OCI-LY1 (cell line): ENCODE measurements around the gene PSMB5.

Experiments used
- H2AFZ ChIP-seq: fragments of 200-600 bp; sonication (generic), shearing (Covaris generic); 2 replicates; pipeline ENCODE4 v1.6.0; 2014; ENCODE audit warnings: antibody characterized with exemption, mild to moderate bottlenecking, low read length
- H3F3A ChIP-seq: fragments of 200-600 bp; sonication (generic), shearing (Covaris generic); 2 replicates; pipeline ENCODE4 v1.6.0; 2014; ENCODE audit warnings: mild to moderate bottlenecking, antibody characterized with exemption, low read length, moderate library complexity; ENCODE audit not compliant: insufficient read depth
- H3K27ac ChIP-seq: fragments of 200-600 bp; sonication (generic); 2 replicates; pipeline ENCODE4 v1.5.1; 2014; ENCODE audit warnings: low read length, mixed run types, mild to moderate bottlenecking, low read depth; ENCODE audit not compliant: poor library complexity, severe bottlenecking
- H3K27me3 ChIP-seq: fragments of 200-600 bp; sonication (generic); 2 replicates; pipeline ENCODE4 v1.6.0; 2014; ENCODE audit warnings: antibody characterized with exemption, mild to moderate bottlenecking, low read length, moderate library complexity; ENCODE audit not compliant: insufficient read depth
- H3K36me3 ChIP-seq: fragments of 200-600 bp; sonication (generic); 2 replicates; pipeline ENCODE4 v1.6.1; 2014; ENCODE audit warnings: mild to moderate bottlenecking, antibody characterized with exemption, low read length, moderate library complexity, mixed read lengths; ENCODE audit not compliant: insufficient read depth
- H3K4me1 ChIP-seq: fragments of 200-600 bp; sonication (generic); 2 replicates; pipeline ENCODE4 v1.5.1; 2014; ENCODE audit warnings: mild to moderate bottlenecking, low read length, moderate library complexity; ENCODE audit not compliant: insufficient read depth, severe bottlenecking
- H3K4me2 ChIP-seq: fragments of 200-600 bp; sonication (generic), shearing (Covaris generic); 2 replicates; pipeline ENCODE4 v1.6.1; 2014; ENCODE audit warnings: low read length
- H3K4me3 ChIP-seq: fragments of 200-600 bp; sonication (generic); 2 replicates; pipeline ENCODE4 v1.5.1; 2014; ENCODE audit warnings: low read length, low read depth, mild to moderate bottlenecking, mixed read lengths; ENCODE audit not compliant: poor library complexity, severe bottlenecking
- H3K79me2 ChIP-seq: fragments of 200-600 bp; shearing (Covaris generic); 2 replicates; pipeline ENCODE4 v1.6.1; 2016; ENCODE audit warnings: mixed run types, low read length, mixed read lengths; ENCODE audit not compliant: insufficient read depth
- H3K9ac ChIP-seq: fragments of 200-600 bp; sonication (generic), shearing (Covaris generic); 2 replicates; pipeline ENCODE4 v1.6.1; 2014; ENCODE audit warnings: mild to moderate bottlenecking, low read length, mixed read lengths
- H3K9me2 ChIP-seq: fragments of 200-600 bp; sonication (generic), shearing (Covaris generic); 2 replicates; pipeline ENCODE4 v1.6.1; 2014; ENCODE audit warnings: low read depth, mild to moderate bottlenecking, low read length, mixed read lengths
- H3K9me3 ChIP-seq: fragments of 200-600 bp; shearing (Covaris generic); 2 replicates; pipeline ENCODE4 v1.6.1; 2014; ENCODE audit warnings: low read length, mixed read lengths
- H4K20me1 ChIP-seq: fragments of 200-600 bp; sonication (generic), shearing (Covaris generic); 2 replicates; pipeline ENCODE4 v1.6.0; 2016; ENCODE audit warnings: mild to moderate bottlenecking, low read length; ENCODE audit not compliant: insufficient read depth
- EZH2 ChIP-seq: fragments of 200-600 bp; sonication (generic), shearing (Covaris generic); IDR thresholded peaks from 2 replicates; pipeline ENCODE4 v1.8.0; 2017; ENCODE audit warnings: borderline replicate concordance, mixed run types, mild to moderate bottlenecking, antibody characterized with exemption, low read length, moderate library complexity, mixed read lengths
- TF ChIP-seq, protein P1 (sequence below): fragments of 200-600 bp; sonication (generic), shearing (Covaris generic); IDR thresholded peaks from 2 replicates; pipeline ENCODE4 v1.5.1; 2017; ENCODE audit warnings: mild to moderate bottlenecking, antibody characterized with exemption, low read length, moderate library complexity, mixed read lengths

PSMB5 gene

GRCh38 chr14:22987291-22987690 lies 47.4 kb downstream of the PSMB5 start:
- H3K4me2 ChIP-seq: no peak overlapping the region
- TF ChIP-seq EZH2: no peak
- TF ChIP-seq, protein P1, sequence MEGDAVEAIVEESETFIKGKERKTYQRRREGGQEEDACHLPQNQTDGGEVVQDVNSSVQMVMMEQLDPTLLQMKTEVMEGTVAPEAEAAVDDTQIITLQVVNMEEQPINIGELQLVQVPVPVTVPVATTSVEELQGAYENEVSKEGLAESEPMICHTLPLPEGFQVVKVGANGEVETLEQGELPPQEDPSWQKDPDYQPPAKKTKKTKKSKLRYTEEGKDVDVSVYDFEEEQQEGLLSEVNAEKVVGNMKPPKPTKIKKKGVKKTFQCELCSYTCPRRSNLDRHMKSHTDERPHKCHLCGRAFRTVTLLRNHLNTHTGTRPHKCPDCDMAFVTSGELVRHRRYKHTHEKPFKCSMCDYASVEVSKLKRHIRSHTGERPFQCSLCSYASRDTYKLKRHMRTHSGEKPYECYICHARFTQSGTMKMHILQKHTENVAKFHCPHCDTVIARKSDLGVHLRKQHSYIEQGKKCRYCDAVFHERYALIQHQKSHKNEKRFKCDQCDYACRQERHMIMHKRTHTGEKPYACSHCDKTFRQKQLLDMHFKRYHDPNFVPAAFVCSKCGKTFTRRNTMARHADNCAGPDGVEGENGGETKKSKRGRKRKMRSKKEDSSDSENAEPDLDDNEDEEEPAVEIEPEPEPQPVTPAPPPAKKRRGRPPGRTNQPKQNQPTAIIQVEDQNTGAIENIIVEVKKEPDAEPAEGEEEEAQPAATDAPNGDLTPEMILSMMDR: no peak
- H3K9me2 ChIP-seq: no peaks in the 10 kb centered on the region
- H4K20me1 ChIP-seq: no peaks in the 10 kb centered on the region
- H3F3A ChIP-seq: no peaks in the 10 kb centered on the region
- H3K36me3 ChIP-seq: peaks cover 12% of the 10 kb centered on the region; the same call in 1 of the 2 replicates
- no peak overlapping the region for H2AFZ ChIP-seq
- no peak overlapping the region for H3K4me3 ChIP-seq
- H3K27ac ChIP-seq: peak overlapping the region; percentile 12
- H3K79me2 ChIP-seq: no peaks in the 10 kb centered on the region
- no peaks in the 10 kb centered on the region for H3K9me3 ChIP-seq
- 0 out of 2 replicates have a peak, but pooled peaks cover 3% of the 10 kb centered on the region for H3K27me3 ChIP-seq
- H3K4me1 ChIP-seq: peaks cover 14% of the 10 kb centered on the region
- no peak overlapping the region for H3K9ac ChIP-seq

DNA sequence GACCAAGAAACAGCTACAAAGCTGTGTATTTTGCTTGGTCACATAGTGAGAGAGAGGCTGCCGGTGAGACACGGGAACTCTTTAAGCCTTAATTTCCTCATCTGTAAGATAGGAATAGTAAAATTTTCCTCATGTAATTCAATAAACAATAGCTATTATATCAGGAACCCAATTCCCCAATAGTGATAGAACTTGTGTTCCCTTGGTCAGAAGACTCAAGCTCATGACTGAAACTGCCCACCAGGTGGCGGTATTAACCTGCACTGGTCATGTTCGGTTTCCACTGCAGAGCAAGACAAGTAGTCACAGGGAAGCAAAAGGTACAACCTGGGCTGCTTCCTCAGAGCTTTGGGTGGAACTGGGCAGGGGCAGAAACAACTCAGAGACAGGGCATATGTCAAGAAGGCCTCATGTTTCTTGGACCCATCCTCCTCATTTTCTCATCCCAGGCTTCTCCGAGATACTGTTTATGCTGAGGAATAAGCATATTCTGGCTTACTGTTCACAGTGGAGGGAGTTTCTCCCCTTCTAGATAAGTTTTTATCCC lies 48.1 kb downstream of the PSMB5 start:
- H3K79me2 ChIP-seq: no peaks in the 10 kb centered on the region
- H3F3A ChIP-seq: no peaks in the 10 kb centered on the region
- H2AFZ ChIP-seq: no peak overlapping the region
- H3K9ac ChIP-seq: no peak overlapping the region
- H3K36me3 ChIP-seq: peaks cover 12% of the 10 kb centered on the region; the same call in 1 of the 2 replicates
- TF ChIP-seq, protein P1: peak; percentile 90
- TF ChIP-seq EZH2: no peak
- no peak overlapping the region for H3K4me2 ChIP-seq
- no peak overlapping the region for H3K4me3 ChIP-seq
- H3K4me1 ChIP-seq: peaks cover 20% of the 10 kb centered on the region
- no peaks in the 10 kb centered on the region for H3K9me2 ChIP-seq
- peak overlapping the region; percentile 12 for H3K27ac ChIP-seq
- no peaks in the 10 kb centered on the region for H4K20me1 ChIP-seq
- 0 out of 2 replicates have a peak, but pooled peaks cover 3% of the 10 kb centered on the region for H3K27me3 ChIP-seq
- H3K9me3 ChIP-seq: no peaks in the 10 kb centered on the region

GRCh38 chr14:22985894-22986507 lies 48.7 kb downstream of the PSMB5 start:
- Histone ChIP-seq H3K27me3 (0 out of 2 replicates have a peak, but pooled peaks cover 3% of the 10 kb centered on the region), H3F3A (no peaks in the 10 kb centered on the region), H3K36me3 (peaks cover 12% of the 10 kb centered on the region; the same call in 1 of the 2 replicates), H3K9me2 (no peaks in the 10 kb centered on the region), H3K9ac (no peak overlapping the region), H2AFZ (no peak overlapping the region), H3K27ac (no peak overlapping the region), H3K79me2 (no peaks in the 10 kb centered on the region), H3K4me2 (no peak overlapping the region), H3K4me1 (peaks cover 23% of the 10 kb centered on the region), H3K9me3 (no peaks in the 10 kb centered on the region), H3K4me3 (no peak overlapping the region), H4K20me1 (no peaks in the 10 kb centered on the region)
- TF ChIP-seq EZH2: no peak
- TF ChIP-seq, protein P1: no peak
